HEK293 (cell line): ENCODE data around the gene MAP3K15.

Experiments
- AEBP2 ChIP-seq: fragments of 450-650 bp; formaldehyde crosslinking; IDR thresholded peaks from 2 replicates; pipeline ENCODE4 v1.5.1; 2016; ENCODE audit warnings: missing biosample characterization, missing genetic modification characterization, borderline replicate concordance
- CTCF ChIP-seq: fragments of 450-650 bp; formaldehyde crosslinking; IDR thresholded peaks from 2 replicates; pipeline ENCODE4 v1.5.1; 2016; ENCODE audit warnings: missing biosample characterization, missing genetic modification characterization
- GLI2 ChIP-seq: fragments of 450-650 bp; formaldehyde crosslinking; IDR thresholded peaks from 2 replicates; pipeline ENCODE4; 2017; ENCODE audit warnings: missing biosample characterization, missing genetic modification characterization, low read depth, borderline replicate concordance
- KLF8 ChIP-seq: fragments of 450-650 bp; formaldehyde crosslinking; IDR thresholded peaks from 2 replicates; pipeline ENCODE4 v1.5.1; 2016; ENCODE audit warnings: missing biosample characterization, missing genetic modification characterization
- OSR2 ChIP-seq: fragments of 450-650 bp; formaldehyde crosslinking; IDR thresholded peaks from 2 replicates; pipeline ENCODE4 v1.5.1; 2016; ENCODE audit warnings: missing biosample characterization, missing genetic modification characterization
- PRDM2 ChIP-seq: fragments of 450-650 bp; formaldehyde crosslinking; IDR thresholded peaks from 2 replicates; pipeline ENCODE4 v1.5.1; 2016; ENCODE audit warnings: missing biosample characterization, missing genetic modification characterization, borderline replicate concordance
- SALL2 ChIP-seq: fragments of 450-650 bp; formaldehyde crosslinking; IDR thresholded peaks from 2 replicates; pipeline ENCODE4 v1.5.0; 2017; ENCODE audit warnings: missing biosample characterization, mild to moderate bottlenecking, missing genetic modification characterization, borderline replicate concordance
- TCF7L2 ChIP-seq: IDR thresholded peaks from 2 replicates; pipeline ENCODE4 v1.6.1; 2011; ENCODE audit warnings: low read depth, mild to moderate bottlenecking, inconsistent platforms, low read length, moderate library complexity, borderline replicate concordance
- WT1 ChIP-seq: fragments of 450-650 bp; formaldehyde crosslinking; IDR thresholded peaks from 2 replicates; pipeline ENCODE4 v1.5.1; 2016; ENCODE audit warnings: missing biosample characterization, missing genetic modification characterization
- ZBTB48 ChIP-seq: fragments of 450-650 bp; formaldehyde crosslinking; IDR thresholded peaks from 2 replicates; pipeline ENCODE4 v1.5.1; 2016; ENCODE audit warnings: missing biosample characterization, missing genetic modification characterization
- ZBTB8A ChIP-seq: fragments of 450-650 bp; formaldehyde crosslinking; IDR thresholded peaks from 2 replicates; pipeline ENCODE4 v1.5.1; 2016; ENCODE audit warnings: missing biosample characterization, missing genetic modification characterization
- ZFP37 ChIP-seq: fragments of 450-650 bp; formaldehyde crosslinking; IDR thresholded peaks from 2 replicates; pipeline ENCODE4 v1.5.1; 2016; ENCODE audit warnings: missing biosample characterization, missing genetic modification characterization
- ZFP41 ChIP-seq: fragments of 450-650 bp; formaldehyde crosslinking; IDR thresholded peaks from 2 replicates; pipeline ENCODE4 v1.5.1; 2016; ENCODE audit warnings: missing biosample characterization, missing genetic modification characterization, borderline replicate concordance
- ZNF169 ChIP-seq: fragments of 450-650 bp; formaldehyde crosslinking; IDR thresholded peaks from 2 replicates; pipeline ENCODE4 v1.5.1; 2016; ENCODE audit warnings: missing biosample characterization, missing genetic modification characterization
- ZNF2 ChIP-seq: fragments of 450-650 bp; formaldehyde crosslinking; IDR thresholded peaks from 2 replicates; pipeline ENCODE4 v1.5.1; 2016; ENCODE audit warnings: missing biosample characterization, missing genetic modification characterization
- ZNF23 ChIP-seq: fragments of 450-650 bp; formaldehyde crosslinking; IDR thresholded peaks from 2 replicates; pipeline ENCODE4 v1.5.1; 2016; ENCODE audit warnings: missing biosample characterization, missing genetic modification characterization, borderline replicate concordance
- ZNF266 ChIP-seq: fragments of 450-650 bp; formaldehyde crosslinking; IDR thresholded peaks from 2 replicates; pipeline ENCODE4 v1.5.1; 2016; ENCODE audit warnings: missing biosample characterization, missing genetic modification characterization, low read depth
- ZNF280C ChIP-seq: fragments of 450-650 bp; formaldehyde crosslinking; IDR thresholded peaks from 2 replicates; pipeline ENCODE4 v1.5.1; 2016; ENCODE audit warnings: missing biosample characterization, missing genetic modification characterization
- ZNF292 ChIP-seq: fragments of 450-650 bp; formaldehyde crosslinking; IDR thresholded peaks from 2 replicates; pipeline ENCODE4 v1.5.1; 2016; ENCODE audit warnings: low read depth, missing biosample characterization, missing genetic modification characterization, borderline replicate concordance
- ZNF335 ChIP-seq: fragments of 450-650 bp; formaldehyde crosslinking; conservative IDR thresholded peaks from 2 replicates; pipeline ENCODE4 v1.5.1; 2016; ENCODE audit warnings: missing biosample characterization, missing genetic modification characterization
- ZNF37A ChIP-seq: fragments of 450-650 bp; IDR thresholded peaks from 2 replicates; pipeline ENCODE4 v1.5.1; 2018; ENCODE audit warnings: missing biosample characterization, missing genetic modification characterization
- ZNF404 ChIP-seq: fragments of 450-650 bp; formaldehyde crosslinking; IDR thresholded peaks from 2 replicates; pipeline ENCODE4 v1.5.1; 2017; ENCODE audit warnings: missing biosample characterization, missing genetic modification characterization
- ZNF510 ChIP-seq: fragments of 450-650 bp; formaldehyde crosslinking; IDR thresholded peaks from 2 replicates; pipeline ENCODE4 v1.5.1; 2018; ENCODE audit warnings: mild to moderate bottlenecking, missing genetic modification characterization, missing biosample characterization; ENCODE audit not compliant: insufficient replicate concordance
- ZNF544 ChIP-seq: fragments of 450-650 bp; formaldehyde crosslinking; IDR thresholded peaks from 2 replicates; pipeline ENCODE4 v1.5.0; 2017; ENCODE audit warnings: missing biosample characterization, missing genetic modification characterization
- ZNF596 ChIP-seq: fragments of 450-650 bp; IDR thresholded peaks from 2 replicates; pipeline ENCODE4 v1.5.0; 2018; ENCODE audit warnings: missing biosample characterization, mild to moderate bottlenecking, missing genetic modification characterization, moderate library complexity
- ZNF777 ChIP-seq: fragments of 450-650 bp; formaldehyde crosslinking; IDR thresholded peaks from 2 replicates; pipeline ENCODE4 v1.5.1; 2017; ENCODE audit warnings: missing biosample characterization, missing genetic modification characterization, borderline replicate concordance
- ZXDB ChIP-seq: fragments of 450-650 bp; formaldehyde crosslinking; IDR thresholded peaks from 2 replicates; pipeline ENCODE4 v1.5.1; 2016; ENCODE audit warnings: missing biosample characterization, missing genetic modification characterization

MAP3K15 gene

GRCh38 chrX:19514791-19515614 lies at the start of gene MAP3K15 (continued):
- TF ChIP-seq AEBP2: no peak
- no peak for TF ChIP-seq ZNF169 (tag by site-specific recombination)
- TF ChIP-seq ZXDB: no peak
- no peak for TF ChIP-seq ZNF2 (tag by site-specific recombination)
- no peak for TF ChIP-seq ZNF510 (tag by site-specific recombination)
- TF ChIP-seq ZNF266 (tag by site-specific recombination): no peak
- TF ChIP-seq ZNF23 (tag by site-specific recombination): no peak
- TF ChIP-seq ZFP41: no peak
- no peak for TF ChIP-seq ZNF596
- TF ChIP-seq TCF7L2: no peak
- 0 out of 2 replicates have a peak, but pooled peaks have one; percentile 29 for TF ChIP-seq ZBTB48 (tag by site-specific recombination)
- TF ChIP-seq KLF8 (tag by site-specific recombination): 0 out of 2 replicates have a peak, but pooled peaks have one; percentile 35
- TF ChIP-seq GLI2 (tag by site-specific recombination): no peak
- no peak for TF ChIP-seq SALL2 (tag by site-specific recombination)
- TF ChIP-seq ZNF404 (tag by site-specific recombination): no peak
- no peak for TF ChIP-seq ZFP37
- no peak for TF ChIP-seq ZNF544 (tag by site-specific recombination)
- TF ChIP-seq WT1: no peak
- 0 out of 2 replicates have a peak, but pooled peaks have one; percentile 50 for TF ChIP-seq ZNF777 (tag by site-specific recombination)
- TF ChIP-seq OSR2: no peak
- TF ChIP-seq PRDM2 (tag by site-specific recombination): no peak
- peak; percentile 85 for TF ChIP-seq ZBTB8A (tag by site-specific recombination)
- no peak for TF ChIP-seq ZNF37A (tag by site-specific recombination)
- 0 out of 2 replicates have a peak, but pooled peaks have one; percentile 19 for TF ChIP-seq CTCF (tag by site-specific recombination)
- peak; percentile 91 for TF ChIP-seq ZNF335
- TF ChIP-seq ZNF292: no peak
- TF ChIP-seq ZNF280C (tag by site-specific recombination): no peak
